Parathyroid adenoma (tissue), 2 donors: ENCODE data around the gene UBE2E2.

Source experiments
- H2AFZ ChIP-seq: fragments of 300-600 bp; sonication (generic); one replicate; pipeline ENCODE4 v1.7.0; 2017; ENCODE audit warnings: antibody characterized with exemption, mild to moderate bottlenecking
- H3K27ac ChIP-seq: fragments of 300-600 bp; sonication (generic); one replicate; pipeline ENCODE4 v1.7.0; 2017
- H3K27me3 ChIP-seq: fragments of 300-600 bp; sonication (generic); one replicate; pipeline ENCODE4 v1.7.0; 2017; ENCODE audit warnings: low read length; ENCODE audit not compliant: control insufficient read depth, insufficient read depth
- H3K36me3 ChIP-seq: fragments of 300-600 bp; sonication (generic); one replicate; pipeline ENCODE4 v1.7.0; 2017; ENCODE audit warnings: low read length; ENCODE audit not compliant: control insufficient read depth, insufficient read depth
- H3K4me1 ChIP-seq: fragments of 300-600 bp; sonication (generic); one replicate; pipeline ENCODE4 v1.7.0; 2017; ENCODE audit warnings: control low read depth
- H3K4me2 ChIP-seq: fragments of 300-600 bp; sonication (generic); one replicate; pipeline ENCODE4 v1.7.0; 2017; ENCODE audit warnings: low read length
- H3K4me3 ChIP-seq: fragments of 300-600 bp; sonication (generic); one replicate; pipeline ENCODE4 v1.7.0; 2017; ENCODE audit warnings: low read depth, low read length
- H3K79me2 ChIP-seq: fragments of 300-600 bp; sonication (generic); one replicate; pipeline ENCODE4 v1.7.0; 2017; ENCODE audit warnings: control low read depth
- H3K9ac ChIP-seq: fragments of 300-600 bp; sonication (generic); one replicate; pipeline ENCODE4 v1.7.0; 2017; ENCODE audit warnings: mild to moderate bottlenecking
- H3K9me3 ChIP-seq: fragments of 300-600 bp; sonication (generic); one replicate; pipeline ENCODE4 v1.7.0; 2017; ENCODE audit warnings: low read length; ENCODE audit not compliant: control insufficient read depth
- CTCF ChIP-seq: fragments of 300-600 bp; sonication (generic); IDR thresholded peaks from one replicate; pipeline ENCODE4 v1.7.0; 2017; ENCODE audit warnings: antibody characterized with exemption, mild to moderate bottlenecking
- donor health status: primary hyperparathyroidism.

The UBE2E2 gene

GRCh38 chr3:23629181-23629894 is 426.2 kb downstream of the UBE2E2 start:
- H2AFZ ChIP-seq, result no peak overlapping the region
- no peaks in the 10 kb centered on the region for H3K9me3 ChIP-seq
- H3K4me2 ChIP-seq, result no peak overlapping the region
- no peaks in the 10 kb centered on the region for H3K27me3 ChIP-seq
- TF ChIP-seq CTCF, result no peak
- H3K4me3 ChIP-seq, result no peak overlapping the region
- no peak overlapping the region for H3K27ac ChIP-seq
- no peak overlapping the region for H3K9ac ChIP-seq
- no peaks in the 10 kb centered on the region for H3K79me2 ChIP-seq
- H3K4me1 ChIP-seq, result no peaks in the 10 kb centered on the region
- no peaks in the 10 kb centered on the region for H3K36me3 ChIP-seq

- H3K79me2 ChIP-seq, result no peaks in the 10 kb centered on the region
- no peak overlapping the region for H2AFZ ChIP-seq
- H3K9ac ChIP-seq, result no peak overlapping the region
- no peak overlapping the region for H3K4me2 ChIP-seq
- H3K36me3 ChIP-seq, result no peaks in the 10 kb centered on the region
- H3K9me3 ChIP-seq, result no peaks in the 10 kb centered on the region
- no peak for TF ChIP-seq CTCF
- H3K27me3 ChIP-seq, result no peaks in the 10 kb centered on the region
- H3K4me1 ChIP-seq, result no peaks in the 10 kb centered on the region
- H3K27ac ChIP-seq, result no peak overlapping the region
- H3K4me3 ChIP-seq, result no peak overlapping the region
Observed at GRCh38 chr3:23633261-23633960, 430.3 kb downstream of the UBE2E2 start.

GRCh38 chr3:23637339-23637738 is 434.2 kb downstream of the UBE2E2 start:
- Histone ChIP-seq H3K4me3 (no peak overlapping the region), H2AFZ (no peak overlapping the region), H3K27ac (no peak overlapping the region), H3K9me3 (no peaks in the 10 kb centered on the region), H3K4me2 (no peak overlapping the region), H3K79me2 (no peaks in the 10 kb centered on the region), H3K9ac (no peak overlapping the region), H3K36me3 (no peaks in the 10 kb centered on the region), H3K4me1 (no peaks in the 10 kb centered on the region), H3K27me3 (no peaks in the 10 kb centered on the region)
- no peak for TF ChIP-seq CTCF

- Histone ChIP-seq H3K4me1 (no peaks in the 10 kb centered on the region), H3K79me2 (no peaks in the 10 kb centered on the region), H3K4me2 (no peak overlapping the region), H2AFZ (no peak overlapping the region), H3K9me3 (no peaks in the 10 kb centered on the region), H3K27me3 (no peaks in the 10 kb centered on the region), H3K4me3 (no peak overlapping the region), H3K9ac (no peak overlapping the region), H3K36me3 (no peaks in the 10 kb centered on the region), H3K27ac (no peak overlapping the region)
- TF ChIP-seq CTCF, result no peak
Observed at GRCh38 chr3:23640471-23641146, 437.5 kb downstream of the UBE2E2 start.
